Liver (tissue), 9 donors: ENCODE data around the gene FAAP100. TPM values are rescaled to one million over a fixed set of nuclear protein-coding genes. Genes with fewer than 3 reads are reported as not detected.

Experiments
- DNase-seq: peaks from one replicate; pipeline ENCODE4 v3.0.0-alpha.2; 2017; ENCODE audit warnings: low spot score
- H3K27ac ChIP-seq, 2 donors: one replicate each; pipeline ENCODE4 v1.7.0; 2013; ENCODE audit warnings: inconsistent platforms in 2 of 2, low read length in 2 of 2, control low read depth in 1 of 2, low read depth in 1 of 2, mild to moderate bottlenecking in 1 of 2
- H3K27me3 ChIP-seq, 4 donors: one replicate each; pipeline versions ENCODE4 v1.6.1 to v1.7.0; 2013; ENCODE audit warnings: low read length in 3 of 4, inconsistent platforms in 1 of 4, mild to moderate bottlenecking in 1 of 4, moderate library complexity in 1 of 4; ENCODE audit not compliant: control insufficient read depth in 4 of 4, insufficient read depth in 4 of 4
- H3K36me3 ChIP-seq, 4 donors: one replicate each; pipeline versions ENCODE4 v1.6.1 to v1.7.0; 2013; ENCODE audit warnings: low read length in 3 of 4, mild to moderate bottlenecking in 3 of 4, low read depth in 1 of 4, moderate library complexity in 1 of 4; ENCODE audit not compliant: control insufficient read depth in 4 of 4, insufficient read depth in 3 of 4
- H3K4me1 ChIP-seq, 4 donors: one replicate each; pipeline versions ENCODE4 v1.6.1 to v1.7.0; 2013; ENCODE audit warnings: low read length in 3 of 4, mild to moderate bottlenecking in 3 of 4, moderate library complexity in 1 of 4; ENCODE audit not compliant: control insufficient read depth in 4 of 4, insufficient read depth in 4 of 4
- H3K4me3 ChIP-seq, 3 donors: one replicate each; pipeline versions ENCODE4 v1.6.1 to v1.7.0; 2013; ENCODE audit warnings: low read length in 3 of 3, control low read depth in 1 of 3, low read depth in 1 of 3, mild to moderate bottlenecking in 1 of 3
- H3K9ac ChIP-seq, 2 donors: one replicate each; pipeline ENCODE4 v1.7.0; 2013; ENCODE audit warnings: low read length in 2 of 2, mild to moderate bottlenecking in 2 of 2, moderate library complexity in 2 of 2, control low read depth in 1 of 2, low read depth in 1 of 2
- H3K9me3 ChIP-seq, 4 donors: one replicate each; pipeline versions ENCODE4 v1.6.1 to v1.7.0; 2013; ENCODE audit warnings: low read length in 3 of 4; ENCODE audit not compliant: control insufficient read depth in 4 of 4
- FOXA1 ChIP-seq: IDR thresholded peaks from 2 replicates; pipeline ENCODE4 v1.6.1; 2016; ENCODE audit warnings: antibody characterized with exemption
- FOXA2 ChIP-seq: IDR thresholded peaks from 2 replicates; pipeline ENCODE4 v1.6.1; 2016; ENCODE audit warnings: antibody characterized with exemption
- NR2F2 ChIP-seq: IDR thresholded peaks from 2 replicates; pipeline ENCODE4 v1.6.1; 2016; ENCODE audit warnings: antibody characterized with exemption
- RXRA ChIP-seq, 2 donors: IDR thresholded peaks; 2 replicates each; pipeline ENCODE4 v1.6.1; 2017 to 2018; ENCODE audit warnings: antibody characterized with exemption in 2 of 2, mild to moderate bottlenecking in 1 of 2
- SP1 ChIP-seq: IDR thresholded peaks from 2 replicates; pipeline ENCODE4 v1.6.1; 2018; ENCODE audit warnings: antibody characterized with exemption, mild to moderate bottlenecking
- TAF1 ChIP-seq: conservative IDR thresholded peaks from 2 replicates; pipeline ENCODE4 v1.6.1; 2016; ENCODE audit warnings: antibody characterized with exemption, mild to moderate bottlenecking
- YY1 ChIP-seq: IDR thresholded peaks from 2 replicates; pipeline ENCODE4 v1.6.1; 2016; ENCODE audit warnings: antibody characterized with exemption, mild to moderate bottlenecking
- WGBS: extraction: QIAGEN DNeasy Blood & Tissue Kit; methylation state at CpG from one replicate; pipeline ENCODE4 v1.1.7; 2013; 5-methylcytosine and 5-hydroxymethylcytosine counted together
- polyA plus RNA-seq, 2 donors: library from polyadenylated mRNA; stranded (reverse) in 1 of 2; unstranded in 1 of 2; fragments of 200-250 nt in 1 of 2; fragments of >200 nt in 1 of 2; fragmentation: Nextera tagmentation in 1 of 2; extraction: Ambion mirVana in 1 of 2; gene quantifications; one replicate each; pipeline versions ENCODE4 v1.2.1 to v1.2.3, GENCODE V29; 2013 to 2015
- total RNA-seq, 2 donors: library from RNA; depleted of rRNA; stranded (reverse); fragments of >200 nt; gene quantifications; one replicate each; pipeline ENCODE4 v1.2.3, GENCODE V29; 2014
- TF ChIP-seq, protein P1 (sequence below): fragments of 150-350 bp; IDR thresholded peaks from 2 replicates; pipeline ENCODE4 v1.5.1; 2017; ENCODE audit warnings: improper control_type of control experiment, low read depth, low read length; ENCODE audit not compliant: missing input control
- TF ChIP-seq, protein P2 (sequence below): IDR thresholded peaks from 2 replicates; pipeline ENCODE4 v1.6.1; 2016; ENCODE audit warnings: antibody characterized with exemption, mild to moderate bottlenecking
- TF ChIP-seq, protein P3 (sequence below): IDR thresholded peaks from 2 replicates; pipeline ENCODE4 v1.6.1; 2016; ENCODE audit warnings: antibody characterized with exemption
- TF ChIP-seq, protein P4 (sequence below): IDR thresholded peaks from 2 replicates; pipeline ENCODE4 v1.6.1; 2016; ENCODE audit warnings: antibody characterized with exemption
- donor health status: healthy.
- donor health status: healthy.
- donor health status: healthy.
- donor health status: healthy.
- donor health status: healthy.

The FAAP100 gene
- total and polyA plus RNA-seq, 4 donors, result 8.1 to 14.7 (median 9.7) TPM

GRCh38 chr17:81524039-81524864 lies 27.9 kb downstream of the FAAP100 start:
- Histone ChIP-seq H3K4me3 (no peak overlapping the region), H3K9me3 (no peaks in the 10 kb centered on the region), H3K27me3 (no peaks in the 10 kb centered on the region), H3K9ac (no peak overlapping the region), H3K27ac (no peak overlapping the region), H3K4me1 (peaks cover 0 to 6% (median 3%) of the 10 kb centered on the region in 4 donors), H3K36me3 (no peaks in the 10 kb centered on the region)
- 85% methylated on average over 18 of the region's 18 CpGs for WGBS
- no peak for TF ChIP-seq SP1
- TF ChIP-seq FOXA2, result no peak
- TF ChIP-seq TAF1, result no peak
- TF ChIP-seq NR2F2, result no peak
- TF ChIP-seq, protein P1, sequence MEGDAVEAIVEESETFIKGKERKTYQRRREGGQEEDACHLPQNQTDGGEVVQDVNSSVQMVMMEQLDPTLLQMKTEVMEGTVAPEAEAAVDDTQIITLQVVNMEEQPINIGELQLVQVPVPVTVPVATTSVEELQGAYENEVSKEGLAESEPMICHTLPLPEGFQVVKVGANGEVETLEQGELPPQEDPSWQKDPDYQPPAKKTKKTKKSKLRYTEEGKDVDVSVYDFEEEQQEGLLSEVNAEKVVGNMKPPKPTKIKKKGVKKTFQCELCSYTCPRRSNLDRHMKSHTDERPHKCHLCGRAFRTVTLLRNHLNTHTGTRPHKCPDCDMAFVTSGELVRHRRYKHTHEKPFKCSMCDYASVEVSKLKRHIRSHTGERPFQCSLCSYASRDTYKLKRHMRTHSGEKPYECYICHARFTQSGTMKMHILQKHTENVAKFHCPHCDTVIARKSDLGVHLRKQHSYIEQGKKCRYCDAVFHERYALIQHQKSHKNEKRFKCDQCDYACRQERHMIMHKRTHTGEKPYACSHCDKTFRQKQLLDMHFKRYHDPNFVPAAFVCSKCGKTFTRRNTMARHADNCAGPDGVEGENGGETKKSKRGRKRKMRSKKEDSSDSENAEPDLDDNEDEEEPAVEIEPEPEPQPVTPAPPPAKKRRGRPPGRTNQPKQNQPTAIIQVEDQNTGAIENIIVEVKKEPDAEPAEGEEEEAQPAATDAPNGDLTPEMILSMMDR, result no peak
- TF ChIP-seq YY1, result no peak
- no peak for TF ChIP-seq RXRA (IDR thresholded peaks at IDR 0.05)
- no peak for TF ChIP-seq FOXA1
- DNase-seq, result no peak

DNA sequence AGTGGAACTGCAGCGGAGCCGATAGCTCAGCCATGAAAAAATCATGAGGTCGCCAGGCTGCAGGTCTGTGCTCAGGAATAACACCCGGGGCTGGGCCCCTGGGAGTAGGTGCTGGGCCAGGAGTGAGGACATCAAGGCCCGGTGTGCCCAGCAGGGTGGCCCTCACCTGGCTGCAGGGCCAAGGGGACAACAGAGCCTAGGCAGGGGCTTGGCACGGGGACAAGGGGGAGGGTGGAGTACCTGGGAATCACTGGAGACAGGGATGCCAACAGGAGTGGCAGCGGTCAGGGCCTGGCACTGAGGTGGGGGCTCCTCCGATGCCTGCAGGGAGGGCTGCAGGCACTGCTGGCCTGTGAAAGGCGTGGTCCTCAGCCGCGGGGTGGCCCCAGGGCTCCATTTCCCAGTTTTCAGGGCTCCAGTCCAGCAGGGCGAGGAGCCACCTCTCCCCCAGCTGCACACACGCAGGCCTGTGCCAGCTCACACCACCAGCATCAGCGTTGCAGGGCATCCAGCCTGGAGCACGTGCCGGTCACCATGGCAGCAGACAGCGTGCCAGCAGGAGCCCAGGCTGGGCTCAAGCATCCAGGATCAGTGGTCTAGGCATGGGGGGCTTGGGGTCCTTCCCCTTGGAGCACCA lies 28.6 kb downstream of the FAAP100 start:
- TF ChIP-seq, protein P2, sequence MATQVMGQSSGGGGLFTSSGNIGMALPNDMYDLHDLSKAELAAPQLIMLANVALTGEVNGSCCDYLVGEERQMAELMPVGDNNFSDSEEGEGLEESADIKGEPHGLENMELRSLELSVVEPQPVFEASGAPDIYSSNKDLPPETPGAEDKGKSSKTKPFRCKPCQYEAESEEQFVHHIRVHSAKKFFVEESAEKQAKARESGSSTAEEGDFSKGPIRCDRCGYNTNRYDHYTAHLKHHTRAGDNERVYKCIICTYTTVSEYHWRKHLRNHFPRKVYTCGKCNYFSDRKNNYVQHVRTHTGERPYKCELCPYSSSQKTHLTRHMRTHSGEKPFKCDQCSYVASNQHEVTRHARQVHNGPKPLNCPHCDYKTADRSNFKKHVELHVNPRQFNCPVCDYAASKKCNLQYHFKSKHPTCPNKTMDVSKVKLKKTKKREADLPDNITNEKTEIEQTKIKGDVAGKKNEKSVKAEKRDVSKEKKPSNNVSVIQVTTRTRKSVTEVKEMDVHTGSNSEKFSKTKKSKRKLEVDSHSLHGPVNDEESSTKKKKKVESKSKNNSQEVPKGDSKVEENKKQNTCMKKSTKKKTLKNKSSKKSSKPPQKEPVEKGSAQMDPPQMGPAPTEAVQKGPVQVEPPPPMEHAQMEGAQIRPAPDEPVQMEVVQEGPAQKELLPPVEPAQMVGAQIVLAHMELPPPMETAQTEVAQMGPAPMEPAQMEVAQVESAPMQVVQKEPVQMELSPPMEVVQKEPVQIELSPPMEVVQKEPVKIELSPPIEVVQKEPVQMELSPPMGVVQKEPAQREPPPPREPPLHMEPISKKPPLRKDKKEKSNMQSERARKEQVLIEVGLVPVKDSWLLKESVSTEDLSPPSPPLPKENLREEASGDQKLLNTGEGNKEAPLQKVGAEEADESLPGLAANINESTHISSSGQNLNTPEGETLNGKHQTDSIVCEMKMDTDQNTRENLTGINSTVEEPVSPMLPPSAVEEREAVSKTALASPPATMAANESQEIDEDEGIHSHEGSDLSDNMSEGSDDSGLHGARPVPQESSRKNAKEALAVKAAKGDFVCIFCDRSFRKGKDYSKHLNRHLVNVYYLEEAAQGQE, result no peak
- no peak for TF ChIP-seq FOXA2
- TF ChIP-seq, protein P3, sequence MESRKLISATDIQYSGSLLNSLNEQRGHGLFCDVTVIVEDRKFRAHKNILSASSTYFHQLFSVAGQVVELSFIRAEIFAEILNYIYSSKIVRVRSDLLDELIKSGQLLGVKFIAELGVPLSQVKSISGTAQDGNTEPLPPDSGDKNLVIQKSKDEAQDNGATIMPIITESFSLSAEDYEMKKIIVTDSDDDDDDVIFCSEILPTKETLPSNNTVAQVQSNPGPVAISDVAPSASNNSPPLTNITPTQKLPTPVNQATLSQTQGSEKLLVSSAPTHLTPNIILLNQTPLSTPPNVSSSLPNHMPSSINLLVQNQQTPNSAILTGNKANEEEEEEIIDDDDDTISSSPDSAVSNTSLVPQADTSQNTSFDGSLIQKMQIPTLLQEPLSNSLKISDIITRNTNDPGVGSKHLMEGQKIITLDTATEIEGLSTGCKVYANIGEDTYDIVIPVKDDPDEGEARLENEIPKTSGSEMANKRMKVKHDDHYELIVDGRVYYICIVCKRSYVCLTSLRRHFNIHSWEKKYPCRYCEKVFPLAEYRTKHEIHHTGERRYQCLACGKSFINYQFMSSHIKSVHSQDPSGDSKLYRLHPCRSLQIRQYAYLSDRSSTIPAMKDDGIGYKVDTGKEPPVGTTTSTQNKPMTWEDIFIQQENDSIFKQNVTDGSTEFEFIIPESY, result no peak
- TF ChIP-seq, protein P4, sequence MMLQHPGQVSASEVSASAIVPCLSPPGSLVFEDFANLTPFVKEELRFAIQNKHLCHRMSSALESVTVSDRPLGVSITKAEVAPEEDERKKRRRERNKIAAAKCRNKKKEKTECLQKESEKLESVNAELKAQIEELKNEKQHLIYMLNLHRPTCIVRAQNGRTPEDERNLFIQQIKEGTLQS, result no peak
- TF ChIP-seq YY1, result no peak
- TF ChIP-seq NR2F2, result no peak
- TF ChIP-seq RXRA (IDR thresholded peaks at IDR 0.05), result no peak
- peaks cover 2 to 13% (median 8%) of the 10 kb centered on the region in 4 donors for H3K4me1 ChIP-seq
- WGBS, result 54% methylated on average over 17 of the region's 17 CpGs
- no peaks in the 10 kb centered on the region for H3K9me3 ChIP-seq
- no peaks in the 10 kb centered on the region for H3K36me3 ChIP-seq
- no peaks in the 10 kb centered on the region for H3K27me3 ChIP-seq
- no peak overlapping the region for H3K9ac ChIP-seq
- no peak overlapping the region for H3K27ac ChIP-seq
- H3K4me3 ChIP-seq, result no peak overlapping the region
- no peak for DNase-seq
